Activated naive CD8-positive, alpha-beta T cell (primary cell): ENCODE measurements around the gene CDC73.
"Not testable (repeated sequence)": the region's sequence is repeated elsewhere in the genome, so short reads cannot be mapped to it uniquely, and the experiment has no call there.

Experiments used
- H3K27ac Mint-ChIP-seq: one replicate; pipeline ENCODE4 v1.8.0; 2021; ENCODE audit warnings: mixed read lengths
- H3K27me3 Mint-ChIP-seq: one replicate; pipeline ENCODE4 v1.8.0; 2021; ENCODE audit warnings: mixed read lengths
- H3K36me3 Mint-ChIP-seq: one replicate; pipeline ENCODE4 v1.8.0; 2021; ENCODE audit warnings: mixed read lengths
- H3K4me1 Mint-ChIP-seq: one replicate; pipeline ENCODE4 v1.8.0; 2021; ENCODE audit warnings: low read depth, mixed read lengths
- H3K4me3 Mint-ChIP-seq: one replicate; pipeline ENCODE4 v1.8.0; 2021; ENCODE audit warnings: mild to moderate bottlenecking, mixed read lengths
- H3K9me3 Mint-ChIP-seq: one replicate; pipeline ENCODE4 v1.8.0; 2021; ENCODE audit warnings: low read depth, mixed read lengths

Gene CDC73

GRCh38 chr1:193183019-193183627 lies 61.3 kb downstream of the CDC73 start:
- Mint-ChIP-seq H3K36me3 (no peaks in the 10 kb centered on the region), H3K27ac (no peak overlapping the region), H3K4me3 (no peak overlapping the region), H3K9me3 (no peaks in the 10 kb centered on the region), H3K27me3 (no peaks in the 10 kb centered on the region), H3K4me1 (peaks cover 54% of the 10 kb centered on the region)

GRCh38 chr1:193184776-193185175 lies 62.9 kb downstream of the CDC73 start:
- Mint-ChIP-seq H3K27ac (no peak overlapping the region), H3K4me1 (peaks cover 55% of the 10 kb centered on the region), H3K4me3 (no peak overlapping the region), H3K27me3 (no peaks in the 10 kb centered on the region), H3K9me3 (no peaks in the 10 kb centered on the region), H3K36me3 (no peaks in the 10 kb centered on the region)

GRCh38 chr1:193185211-193185610 lies 63.4 kb downstream of the CDC73 start:
- H3K9me3 Mint-ChIP-seq = no peaks in the 10 kb centered on the region
- no peaks in the 10 kb centered on the region for H3K27me3 Mint-ChIP-seq
- peak overlapping the region; percentile 7 for H3K27ac Mint-ChIP-seq
- H3K4me3 Mint-ChIP-seq = no peak overlapping the region
- peaks cover 59% of the 10 kb centered on the region for H3K4me1 Mint-ChIP-seq
- H3K36me3 Mint-ChIP-seq = no peaks in the 10 kb centered on the region

- peak within 1 kb of the TSS; percentile 36 for H3K27ac Mint-ChIP-seq
- no peaks in the 10 kb centered on the region for H3K27me3 Mint-ChIP-seq
- H3K4me1 Mint-ChIP-seq = peaks cover 65% of the 10 kb centered on the region
- H3K4me3 Mint-ChIP-seq = peak within 1 kb of the TSS; percentile 33
- H3K9me3 Mint-ChIP-seq = no peaks in the 10 kb centered on the region
- H3K36me3 Mint-ChIP-seq = no peaks in the 10 kb centered on the region
Observed at GRCh38 chr1:193185901-193186731, 64.3 kb downstream of the CDC73 start, which contains the start of gene B3GALT2. Gene B3GALT2, minus strand, starts transcription at chr1:193186613. Its CDS starts 5,051 bp downstream, at chr1:193181562.

- Mint-ChIP-seq H3K36me3 (no peaks in the 10 kb centered on the region), H3K27ac (no peak overlapping the region), H3K4me1 (peaks cover 65% of the 10 kb centered on the region), H3K27me3 (no peaks in the 10 kb centered on the region), H3K4me3 (no peak overlapping the region), H3K9me3 (no peaks in the 10 kb centered on the region)
Observed at GRCh38 chr1:193187114-193187513, 65.3 kb downstream of the CDC73 start.

- not testable (repeated sequence) for H3K9me3 Mint-ChIP-seq, H3K36me3 Mint-ChIP-seq, H3K27ac Mint-ChIP-seq, H3K4me3 Mint-ChIP-seq, H3K27me3 Mint-ChIP-seq
- H3K4me1 Mint-ChIP-seq = peaks cover 63% of the 10 kb centered on the region
Observed at GRCh38 chr1:193188915-193189314, 67.1 kb downstream of the CDC73 start.

- Mint-ChIP-seq H3K4me3 (no peak overlapping the region), H3K27ac (no peak overlapping the region), H3K36me3 (peaks cover 5% of the 10 kb centered on the region), H3K9me3 (no peaks in the 10 kb centered on the region), H3K4me1 (peaks cover 61% of the 10 kb centered on the region), H3K27me3 (no peaks in the 10 kb centered on the region)
Observed at GRCh38 chr1:193189442-193190095, 67.7 kb downstream of the CDC73 start.

GRCh38 chr1:193190096-193190744 lies 68.4 kb downstream of the CDC73 start:
- peaks cover 56% of the 10 kb centered on the region for H3K4me1 Mint-ChIP-seq

GRCh38 chr1:193192586-193192985 lies 70.8 kb downstream of the CDC73 start:
- H3K4me3 Mint-ChIP-seq = no peak overlapping the region
- peaks cover 7% of the 10 kb centered on the region for H3K36me3 Mint-ChIP-seq
- no peaks in the 10 kb centered on the region for H3K9me3 Mint-ChIP-seq
- H3K4me1 Mint-ChIP-seq = peaks cover 45% of the 10 kb centered on the region
- no peak overlapping the region for H3K27ac Mint-ChIP-seq
- no peaks in the 10 kb centered on the region for H3K27me3 Mint-ChIP-seq

More at GRCh38 chr1:193190096-193190744, 68.4 kb downstream of the CDC73 start:
- Mint-ChIP-seq H3K27me3 (no peaks in the 10 kb centered on the region), H3K27ac (no peak overlapping the region), H3K36me3 (peaks cover 7% of the 10 kb centered on the region), H3K4me3 (no peak overlapping the region), H3K9me3 (no peaks in the 10 kb centered on the region)

- Mint-ChIP-seq H3K27me3 (no peaks in the 10 kb centered on the region), H3K9me3 (no peaks in the 10 kb centered on the region), H3K4me3 (no peak overlapping the region), H3K4me1 (peaks cover 38% of the 10 kb centered on the region), H3K27ac (no peak overlapping the region), H3K36me3 (peaks cover 8% of the 10 kb centered on the region)
Observed at GRCh38 chr1:193199940-193200339, 78.1 kb downstream of the CDC73 start.

- peaks cover 8% of the 10 kb centered on the region for H3K9me3 Mint-ChIP-seq
- H3K36me3 Mint-ChIP-seq = peaks cover 15% of the 10 kb centered on the region
- no peaks in the 10 kb centered on the region for H3K27me3 Mint-ChIP-seq
Observed at GRCh38 chr1:193201021-193201420, 79.2 kb downstream of the CDC73 start.

GRCh38 chr1:193210996-193211395 lies 89.2 kb downstream of the CDC73 start:
- peak overlapping the region; percentile 51 for H3K27ac Mint-ChIP-seq

More at GRCh38 chr1:193201021-193201420, 79.2 kb downstream of the CDC73 start:
- peaks cover 30% of the 10 kb centered on the region for H3K4me1 Mint-ChIP-seq
- no peak overlapping the region for H3K4me3 Mint-ChIP-seq
- H3K27ac Mint-ChIP-seq = no peak overlapping the region

GRCh38 chr1:193211539-193211938 lies 89.7 kb downstream of the CDC73 start:
- H3K36me3 Mint-ChIP-seq = peaks cover 60% of the 10 kb centered on the region
- no peak overlapping the region for H3K27ac Mint-ChIP-seq
- H3K9me3 Mint-ChIP-seq = peaks cover 6% of the 10 kb centered on the region
- no peak overlapping the region for H3K4me3 Mint-ChIP-seq
- H3K4me1 Mint-ChIP-seq = peaks cover 31% of the 10 kb centered on the region
- H3K27me3 Mint-ChIP-seq = no peaks in the 10 kb centered on the region

More at GRCh38 chr1:193210996-193211395, 89.2 kb downstream of the CDC73 start:
- Mint-ChIP-seq H3K36me3 (peaks cover 60% of the 10 kb centered on the region), H3K9me3 (peaks cover 11% of the 10 kb centered on the region), H3K4me3 (no peak overlapping the region), H3K4me1 (peaks cover 33% of the 10 kb centered on the region), H3K27me3 (no peaks in the 10 kb centered on the region)

GRCh38 chr1:193212637-193213036 lies 90.8 kb downstream of the CDC73 start:
- Mint-ChIP-seq H3K4me3 (no peak overlapping the region), H3K27me3 (no peaks in the 10 kb centered on the region), H3K36me3 (peaks cover 57% of the 10 kb centered on the region), H3K27ac (no peak overlapping the region), H3K9me3 (peaks cover 1% of the 10 kb centered on the region), H3K4me1 (peaks cover 30% of the 10 kb centered on the region)
